Measurements from ENCODE around the gene CBARP. TPM values are rescaled to one million over a fixed set of nuclear protein-coding genes. Genes with fewer than 3 reads are reported as not detected.

The CBARP gene
- total RNA-seq, result 6.6 and 8.5 TPM in 2 replicates

GRCh38 chr19:1237754-1238368 is at the start of gene CBARP:
Gene CBARP (minus strand): TSS chr19:1238005. CDS start chr19:1236100, 1,905 bp downstream.

GRCh38 chr19:1285737-1286360 is 48.0 kb upstream of the CBARP start, which contains the start of gene EFNA2:
Gene EFNA2 (plus strand): TSS chr19:1285873. CDS start chr19:1286169, 296 bp downstream.

GRCh38 chr19:1275260-1275975 is 37.6 kb upstream of the CBARP start, which contains the start of gene FAM174C:
Gene FAM174C (plus strand): TSS chr19:1275530. CDS start chr19:1275550, 20 bp downstream.

GRCh38 chr19:1269065-1269477 is 31.3 kb upstream of the CBARP start, which contains the start of gene CIRBP:
Gene CIRBP (plus strand): TSS chr19:1269332. CDS start chr19:1270934, 1,602 bp downstream.

GRCh38 chr19:1248139-1248785 is 10.5 kb upstream of the CBARP start, which contains the start of gene MIDN:
Gene MIDN (plus strand): TSS chr19:1248583. CDS start chr19:1250297, 1,714 bp downstream.

GRCh38 chr19:1241417-1242095 is 3.8 kb upstream of the CBARP start, which contains the start of gene ATP5F1D:
Gene ATP5F1D (plus strand): TSS chr19:1241751. CDS start chr19:1241851, 100 bp downstream.

GRCh38 chr19:1205114-1206099 is 32.4 kb downstream of the CBARP start, which contains the start of gene STK11:
Gene STK11 (plus strand): TSS chr19:1205778. CDS start chr19:1206914, 1,136 bp downstream.

Other genes with a start within 250 kb of the CBARP start
- gene GRIN3B, start 237.6 kb downstream of the CBARP start, total RNA-seq, result 4.4 and 6.3 TPM in 2 replicates
- gene TMEM259, start 216.9 kb downstream of the CBARP start, total RNA-seq, result 150 and 164 TPM in 2 replicates
- gene RNU6-2, start 216.5 kb downstream of the CBARP start, total RNA-seq, result not detected in 2 replicates
- 247 and 249 TPM in 2 replicates for gene CNN2, start 211.4 kb downstream of the CBARP start, total RNA-seq
- gene ABCA7, start 197.9 kb downstream of the CBARP start, total RNA-seq, result 14.7 and 21.7 TPM in 2 replicates
- gene ARHGAP45, start 170.8 kb downstream of the CBARP start, total RNA-seq, result 9.0 and 12.5 TPM in 2 replicates
- 241 and 251 TPM in 2 replicates for gene POLR2E, start 142.6 kb downstream of the CBARP start, total RNA-seq
- 330 and 347 TPM in 2 replicates for gene GPX4, start 134.0 kb downstream of the CBARP start, total RNA-seq
- 37.3 and 53.2 TPM in 2 replicates for gene SBNO2, start 63.7 kb downstream of the CBARP start, total RNA-seq
- gene STK11, start 32.2 kb downstream of the CBARP start, total RNA-seq, result 84.3 and 93.8 TPM in 2 replicates
- gene ATP5F1D, start 3.7 kb upstream of the CBARP start, total RNA-seq, result 142 and 144 TPM in 2 replicates
- gene MIDN, start 10.6 kb upstream of the CBARP start, total RNA-seq, result 32.7 and 52.6 TPM in 2 replicates
- 193 and 255 TPM in 2 replicates for gene CIRBP, start 31.3 kb upstream of the CBARP start, total RNA-seq
- 81.9 and 109 TPM in 2 replicates for gene FAM174C, start 37.5 kb upstream of the CBARP start, total RNA-seq
- gene EFNA2, start 47.9 kb upstream of the CBARP start, total RNA-seq, result not detected in 2 replicates
- 151 and 201 TPM in 2 replicates for gene NDUFS7, start 145.9 kb upstream of the CBARP start, total RNA-seq
- gene GAMT, start 163.5 kb upstream of the CBARP start, total RNA-seq, result 28.4 and 31.1 TPM in 2 replicates
- gene DAZAP1, start 169.6 kb upstream of the CBARP start, total RNA-seq, result 62.3 and 89.2 TPM in 2 replicates
- gene RPS15, start 200.4 kb upstream of the CBARP start, total RNA-seq, result 2,484 and 5,127 TPM in 2 replicates
- 0.05 and 0.07 TPM in 2 replicates for gene APC2, start 212.1 kb upstream of the CBARP start, total RNA-seq
- 33.7 and 51.3 TPM in 2 replicates for gene C19orf25, start 241.2 kb upstream of the CBARP start, total RNA-seq

All from airway epithelial cell (primary cell).